Muscle layer of duodenum (tissue), 2 donors: ENCODE data around the gene GATAD2B.

Experiments used
- H3K27ac ChIP-seq: one replicate; pipeline ENCODE4 v1.7.0; 2013; ENCODE audit warnings: mild to moderate bottlenecking, low read length
- H3K27me3 ChIP-seq: one replicate; pipeline ENCODE4 v1.7.0; 2013; ENCODE audit warnings: low read depth, mild to moderate bottlenecking, control low read depth, low read length
- H3K36me3 ChIP-seq, 2 donors: one replicate each; pipeline ENCODE4 v1.7.0; 2013; ENCODE audit warnings: low read length in 2 of 2, control low read depth in 1 of 2, mild to moderate bottlenecking in 1 of 2; ENCODE audit not compliant: insufficient read depth in 2 of 2, control insufficient read depth in 1 of 2
- H3K4me1 ChIP-seq, 2 donors: one replicate each; pipeline ENCODE4 v1.7.0; 2013; ENCODE audit warnings: low read length in 2 of 2, mild to moderate bottlenecking in 2 of 2, control low read depth in 1 of 2, moderate library complexity in 1 of 2; ENCODE audit not compliant: insufficient read depth in 2 of 2, control insufficient read depth in 1 of 2
- H3K4me3 ChIP-seq, 2 donors: one replicate each; pipeline ENCODE4 v1.7.0; 2013; ENCODE audit warnings: low read length in 2 of 2, low read depth in 1 of 2, mild to moderate bottlenecking in 1 of 2
- H3K9me3 ChIP-seq, 2 donors: one replicate each; pipeline ENCODE4 v1.7.0; 2013; ENCODE audit warnings: low read length in 2 of 2, control low read depth in 1 of 2, mild to moderate bottlenecking in 1 of 2; ENCODE audit not compliant: control insufficient read depth in 1 of 2
- donor health status: healthy.

Gene GATAD2B

GRCh38 chr1:153922972-153923925 is at the start of gene GATAD2B:
Gene GATAD2B, minus strand, starts transcription at chr1:153922972. Its CDS starts 94,625 bp downstream, at chr1:153828347.
- Histone ChIP-seq H3K27me3 (no peaks in the 10 kb centered on the region), H3K9me3 (no peaks in the 10 kb centered on the region), H3K27ac (peak within 1 kb of the TSS; percentile 97), H3K4me1 (peaks cover 18 to 24% of the 10 kb centered on the region in 2 donors), H3K4me3 (peak within 1 kb of the TSS; percentile 84 to 91), H3K36me3 (peaks cover 0 to under 1% of the 10 kb centered on the region in 2 donors)

- H3K9me3 ChIP-seq = no peaks in the 10 kb centered on the region
- H3K27ac ChIP-seq = no peak overlapping the region
- peaks cover 22 to 24% of the 10 kb centered on the region in 2 donors for H3K36me3 ChIP-seq
- H3K27me3 ChIP-seq = no peaks in the 10 kb centered on the region
- H3K4me1 ChIP-seq = peaks cover 8 to 19% of the 10 kb centered on the region in 2 donors
- no peak overlapping the region for H3K4me3 ChIP-seq
Observed at GRCh38 chr1:153970346-153970745, 47.6 kb upstream of the GATAD2B start.

DNA sequence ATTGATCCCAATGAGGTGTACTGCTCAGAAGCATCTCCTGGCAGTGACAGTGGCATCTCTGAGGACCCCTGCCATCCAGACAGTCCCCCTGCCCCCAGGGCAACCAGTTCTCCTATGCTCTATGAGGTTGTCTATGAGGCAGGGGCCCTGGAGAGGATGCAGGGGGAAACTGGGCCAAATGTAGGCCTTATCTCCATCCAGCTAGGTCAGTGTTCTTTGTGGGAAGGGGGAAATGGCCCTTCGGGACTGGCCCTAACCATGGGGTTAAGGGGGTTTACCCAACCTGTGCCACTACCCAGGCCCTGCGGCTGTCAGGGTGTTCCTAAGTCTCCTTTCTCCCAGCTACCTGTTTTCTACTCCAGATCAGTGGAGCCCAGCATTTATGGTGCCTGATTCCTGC is 46.2 kb upstream of the GATAD2B start:
- H3K4me3 ChIP-seq = peak overlapping the region in 1 of 2 donors; percentile 65

DNA sequence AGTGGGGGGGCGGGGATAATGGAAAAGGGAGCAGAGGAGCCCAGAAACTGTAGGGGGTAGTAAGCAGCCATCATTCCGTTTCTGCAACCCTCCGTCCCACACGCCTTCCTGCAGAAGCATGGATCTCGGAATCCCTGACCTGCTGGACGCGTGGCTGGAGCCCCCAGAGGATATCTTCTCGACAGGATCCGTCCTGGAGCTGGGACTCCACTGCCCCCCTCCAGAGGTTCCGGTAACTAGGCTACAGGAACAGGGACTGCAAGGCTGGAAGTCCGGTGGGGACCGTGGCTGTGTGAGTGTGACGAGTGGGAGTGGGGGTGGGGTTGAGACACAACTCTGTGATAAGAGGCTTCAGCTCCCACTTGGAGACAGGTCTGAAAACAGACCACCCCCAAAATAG is 45.6 kb upstream of the GATAD2B start:
- no peaks in the 10 kb centered on the region for H3K9me3 ChIP-seq
- H3K4me3 ChIP-seq = peak overlapping the region; percentile 65 to 82

More for the DNA sequence above, 46.2 kb upstream of the GATAD2B start:
- H3K4me1 ChIP-seq = peaks cover 11 to 23% of the 10 kb centered on the region in 2 donors
- peaks cover 11 to 13% of the 10 kb centered on the region in 2 donors for H3K36me3 ChIP-seq
- H3K27ac ChIP-seq = no peak overlapping the region
- H3K27me3 ChIP-seq = no peaks in the 10 kb centered on the region
- no peaks in the 10 kb centered on the region for H3K9me3 ChIP-seq

GRCh38 chr1:153968000-153968363 is 45.2 kb upstream of the GATAD2B start:
- peak overlapping the region; percentile 65 to 82 for H3K4me3 ChIP-seq
- H3K4me1 ChIP-seq = peaks cover 11 to 23% of the 10 kb centered on the region in 2 donors
- peaks cover 3% of the 10 kb centered on the region in 2 donors for H3K36me3 ChIP-seq
- H3K27ac ChIP-seq = peak overlapping the region; percentile 90
- H3K9me3 ChIP-seq = no peaks in the 10 kb centered on the region
- H3K27me3 ChIP-seq = no peaks in the 10 kb centered on the region

More for the DNA sequence above, 45.6 kb upstream of the GATAD2B start:
- peak overlapping the region; percentile 90 for H3K27ac ChIP-seq
- H3K36me3 ChIP-seq = peaks cover 6 to 7% of the 10 kb centered on the region in 2 donors
- H3K4me1 ChIP-seq = peaks cover 11 to 23% of the 10 kb centered on the region in 2 donors
- no peaks in the 10 kb centered on the region for H3K27me3 ChIP-seq

- H3K27me3 ChIP-seq = no peaks in the 10 kb centered on the region
- H3K4me3 ChIP-seq = peak within 1 kb of the TSS; percentile 65 to 82
- peak within 1 kb of the TSS; percentile 90 for H3K27ac ChIP-seq
- H3K9me3 ChIP-seq = no peaks in the 10 kb centered on the region
- H3K36me3 ChIP-seq = no peaks in the 10 kb centered on the region
- peaks cover 11 to 27% of the 10 kb centered on the region in 2 donors for H3K4me1 ChIP-seq
Observed at GRCh38 chr1:153967107-153967999, 44.6 kb upstream of the GATAD2B start, which contains the start of gene CREB3L4. Gene CREB3L4, plus strand, starts transcription at chr1:153967902. Its CDS starts 624 bp downstream, at chr1:153968526.

GRCh38 chr1:153963850-153964331 is 41.1 kb upstream of the GATAD2B start:
- Histone ChIP-seq H3K27ac (peak overlapping the region; percentile 94), H3K27me3 (no peaks in the 10 kb centered on the region), H3K4me1 (peaks cover 28 to 49% of the 10 kb centered on the region in 2 donors), H3K36me3 (peaks cover 6 to 10% of the 10 kb centered on the region in 2 donors), H3K9me3 (no peaks in the 10 kb centered on the region), H3K4me3 (peak overlapping the region; percentile 81 to 84)

DNA sequence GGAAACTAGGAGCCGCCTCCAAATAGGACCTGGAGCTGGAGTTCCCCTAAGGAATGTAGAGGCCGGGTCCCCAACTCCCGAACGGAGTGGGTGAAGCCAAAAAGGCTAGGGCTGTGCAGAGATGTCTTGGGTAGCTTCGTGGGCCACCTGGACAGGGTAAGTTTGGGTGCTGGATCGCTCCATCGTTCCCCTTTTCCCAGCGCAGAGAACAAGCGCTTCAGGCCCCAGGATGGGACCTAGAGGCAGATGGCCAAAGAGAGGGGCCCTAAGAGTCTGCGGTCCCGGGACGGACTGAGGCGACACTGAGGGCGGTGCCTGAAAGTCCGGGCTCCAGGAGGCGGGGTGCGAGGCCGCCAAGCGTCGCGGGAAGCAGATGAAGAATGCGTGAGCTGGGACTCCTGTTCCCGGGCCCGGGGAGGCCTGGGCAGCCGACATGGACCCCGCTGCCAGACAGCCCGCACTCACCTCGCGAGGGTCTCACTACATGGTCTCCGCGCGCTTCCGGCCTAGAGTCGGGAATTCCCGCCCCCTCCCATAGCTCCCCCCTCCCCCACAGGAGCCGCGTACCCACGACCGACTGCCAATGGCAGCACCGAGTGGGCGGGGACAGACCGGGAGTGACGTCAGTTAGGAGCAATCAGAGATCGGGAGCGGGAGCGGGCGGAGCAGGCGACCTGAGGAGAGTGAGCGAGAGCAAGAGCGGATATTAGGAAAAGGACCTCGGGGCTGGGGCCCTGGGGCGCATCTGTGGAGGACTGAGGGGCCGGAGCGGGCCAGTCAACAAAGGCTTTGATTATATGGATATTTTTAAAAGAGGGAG is 40.5 kb upstream of the GATAD2B start, which contains the start of gene SLC39A1:
Gene SLC39A1 (minus strand): TSS at position 508 of the 820 bp plus-strand sequence. CDS start 822 bp downstream, outside the sequence.
- Histone ChIP-seq H3K4me1 (peaks cover 30 to 45% of the 10 kb centered on the region in 2 donors), H3K4me3 (peak within 1 kb of the TSS; percentile 81 to 84), H3K27me3 (no peaks in the 10 kb centered on the region)

DNA sequence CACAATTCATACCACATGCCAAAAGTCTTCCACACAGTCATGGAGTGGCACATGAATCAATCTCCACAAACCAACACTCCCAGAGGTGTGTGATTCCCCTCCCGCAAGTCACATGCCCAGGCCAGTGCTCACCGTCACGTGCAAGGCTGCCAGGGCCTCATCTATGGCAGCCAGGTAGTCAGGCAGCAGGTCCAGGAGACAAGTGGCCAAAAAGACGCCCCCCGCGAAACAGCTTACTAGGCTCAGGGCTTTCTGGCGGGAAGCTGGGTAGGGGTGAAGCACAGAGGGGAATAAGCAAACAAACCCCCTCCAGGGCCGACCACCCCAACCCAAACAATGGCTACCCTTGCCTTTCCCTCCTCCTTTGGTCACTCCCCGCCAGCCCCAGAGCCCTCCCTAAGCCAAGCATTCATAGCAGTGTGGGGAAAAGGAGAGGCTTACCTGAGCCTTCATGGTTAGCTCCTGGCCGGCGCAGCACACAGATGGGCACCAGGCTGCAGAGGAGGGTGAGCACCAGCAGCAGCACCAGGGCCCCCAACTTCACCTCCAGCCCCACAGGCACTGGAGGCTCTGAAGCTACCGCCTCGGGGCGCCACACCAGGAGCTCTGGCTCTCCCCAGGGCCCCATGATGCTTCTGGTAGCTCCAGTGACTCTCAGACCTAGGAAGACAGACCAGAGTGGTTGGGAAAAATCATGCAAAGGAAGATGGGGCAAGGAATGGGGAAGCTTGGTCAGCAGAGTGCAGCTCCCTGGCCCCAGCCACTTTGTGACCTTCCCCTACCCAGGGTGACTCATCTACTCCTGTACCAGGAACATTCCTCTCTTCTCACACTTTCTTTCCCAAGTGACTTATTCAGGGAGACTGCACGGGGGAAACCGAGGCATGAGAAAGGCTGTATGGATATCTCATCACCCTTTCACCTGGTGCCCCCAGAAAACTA is 39.6 kb upstream of the GATAD2B start:
- H3K4me3 ChIP-seq = peak overlapping the region; percentile 81 to 84
- H3K36me3 ChIP-seq = peaks cover 9 to 10% of the 10 kb centered on the region in 2 donors
- H3K27me3 ChIP-seq = no peaks in the 10 kb centered on the region
- H3K9me3 ChIP-seq = no peaks in the 10 kb centered on the region
- peak overlapping the region; percentile 94 for H3K27ac ChIP-seq
- H3K4me1 ChIP-seq = peaks cover 32 to 47% of the 10 kb centered on the region in 2 donors

More for the DNA sequence above, 40.5 kb upstream of the GATAD2B start, which contains the start of gene SLC39A1:
- Histone ChIP-seq H3K27ac (peak within 1 kb of the TSS; percentile 94), H3K9me3 (no peaks in the 10 kb centered on the region), H3K36me3 (peaks cover 8 to 10% of the 10 kb centered on the region in 2 donors)
